ENCODE data around the gene TAF6. TPM values are rescaled to one million over a fixed set of nuclear protein-coding genes. Genes with fewer than 3 reads are reported as not detected.
A peak's percentile ranks its signal among the peaks of the same experiment; 100 is the strongest.
"Not testable (repeated sequence)": the region's sequence is repeated elsewhere in the genome, so short reads cannot be mapped to it uniquely, and the experiment has no call there.

TAF6 gene
- total RNA-seq, 4 donors from 2014 or later, result 32.8 to 76.7 (median 49.7) TPM

- no peaks in the 10 kb centered on the region for H3K27me3 ChIP-seq
- H3K4me3 ChIP-seq, result no peak overlapping the region
- no peak overlapping the region for H3K27ac ChIP-seq
- TF ChIP-seq, protein P1, sequence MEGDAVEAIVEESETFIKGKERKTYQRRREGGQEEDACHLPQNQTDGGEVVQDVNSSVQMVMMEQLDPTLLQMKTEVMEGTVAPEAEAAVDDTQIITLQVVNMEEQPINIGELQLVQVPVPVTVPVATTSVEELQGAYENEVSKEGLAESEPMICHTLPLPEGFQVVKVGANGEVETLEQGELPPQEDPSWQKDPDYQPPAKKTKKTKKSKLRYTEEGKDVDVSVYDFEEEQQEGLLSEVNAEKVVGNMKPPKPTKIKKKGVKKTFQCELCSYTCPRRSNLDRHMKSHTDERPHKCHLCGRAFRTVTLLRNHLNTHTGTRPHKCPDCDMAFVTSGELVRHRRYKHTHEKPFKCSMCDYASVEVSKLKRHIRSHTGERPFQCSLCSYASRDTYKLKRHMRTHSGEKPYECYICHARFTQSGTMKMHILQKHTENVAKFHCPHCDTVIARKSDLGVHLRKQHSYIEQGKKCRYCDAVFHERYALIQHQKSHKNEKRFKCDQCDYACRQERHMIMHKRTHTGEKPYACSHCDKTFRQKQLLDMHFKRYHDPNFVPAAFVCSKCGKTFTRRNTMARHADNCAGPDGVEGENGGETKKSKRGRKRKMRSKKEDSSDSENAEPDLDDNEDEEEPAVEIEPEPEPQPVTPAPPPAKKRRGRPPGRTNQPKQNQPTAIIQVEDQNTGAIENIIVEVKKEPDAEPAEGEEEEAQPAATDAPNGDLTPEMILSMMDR (IDR thresholded peaks at IDR 0.05), result no peak
- no peak for TF ChIP-seq POLR2A (IDR thresholded peaks at IDR 0.05)
- no peaks in the 10 kb centered on the region for H3K9me3 ChIP-seq
- DNase-seq, result no peak
- peaks cover 0 to 7% (median 0%) of the 10 kb centered on the region in 3 donors for H3K36me3 ChIP-seq
- H3K4me1 ChIP-seq, result peaks cover 0 to 17% (median 2%) of the 10 kb centered on the region in 4 donors
Observed at GRCh38 chr7:100147278-100147677, 28.1 kb upstream of the TAF6 start.

GRCh38 chr7:100146350-100146749 lies 27.2 kb upstream of the TAF6 start:
- not testable (repeated sequence) for H3K4me3 ChIP-seq, H3K9me3 ChIP-seq, H3K36me3 ChIP-seq, H3K27me3 ChIP-seq, DNase-seq, H3K27ac ChIP-seq
- H3K4me1 ChIP-seq, result peaks cover 0 to 21% (median 2%) of the 10 kb centered on the region in 4 donors

- H3K4me3 ChIP-seq, result no peak overlapping the region
- no peak for DNase-seq
Observed at GRCh38 chr7:100142461-100142860, 23.3 kb upstream of the TAF6 start.

DNA sequence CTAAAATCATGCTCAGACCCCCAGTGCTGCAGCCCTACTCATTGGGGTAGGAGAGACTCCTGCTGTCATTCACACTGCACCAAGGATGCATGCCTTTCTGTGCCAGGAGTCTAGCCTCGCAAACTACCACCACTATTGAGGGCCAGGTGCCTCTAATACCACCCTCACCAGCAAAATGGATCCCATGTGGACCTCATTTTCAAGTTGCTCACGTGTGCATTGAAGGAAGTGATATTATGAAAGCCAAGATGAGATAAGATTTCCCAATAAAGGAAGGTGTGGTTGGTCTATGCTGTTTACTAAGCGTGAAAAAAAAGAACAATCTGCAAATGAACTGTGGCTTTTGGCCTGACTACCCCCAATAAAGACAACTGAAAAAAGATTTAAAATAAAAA lies 22.4 kb upstream of the TAF6 start:
- H3K4me1 ChIP-seq, result peaks cover 0 to 7% (median 0%) of the 10 kb centered on the region in 4 donors
- no peaks in the 10 kb centered on the region for H3K36me3 ChIP-seq
- no peak overlapping the region for H3K4me3 ChIP-seq
- peak overlapping the region in 2 of 4 donors; percentile 54 to 86 for H3K27ac ChIP-seq
- no peaks in the 10 kb centered on the region for H3K9me3 ChIP-seq
- no peak for DNase-seq
- TF ChIP-seq, protein P1 (IDR thresholded peaks at IDR 0.05), result no peak
- no peak for TF ChIP-seq POLR2A (IDR thresholded peaks at IDR 0.05)
- no peaks in the 10 kb centered on the region for H3K27me3 ChIP-seq

More at GRCh38 chr7:100142461-100142860, 23.3 kb upstream of the TAF6 start:
- Histone ChIP-seq H3K9me3 (no peaks in the 10 kb centered on the region), H3K27me3 (no peaks in the 10 kb centered on the region), H3K4me1 (peaks cover 0 to 7% (median 0%) of the 10 kb centered on the region in 4 donors), H3K27ac (no peak overlapping the region), H3K36me3 (no peaks in the 10 kb centered on the region)
- TF ChIP-seq, protein P1 (IDR thresholded peaks at IDR 0.05), result no peak
- TF ChIP-seq POLR2A (IDR thresholded peaks at IDR 0.05), result no peak

GRCh38 chr7:100137851-100138760 lies 18.9 kb upstream of the TAF6 start:
- no peak for TF ChIP-seq POLR2A (IDR thresholded peaks at IDR 0.05)
- TF ChIP-seq, protein P1 (IDR thresholded peaks at IDR 0.05), result no peak
- Histone ChIP-seq H3K4me3 (no peak overlapping the region), H3K9me3 (no peaks in the 10 kb centered on the region), H3K27ac (peak overlapping the region in 2 of 4 donors; percentile 46 to 52), H3K36me3 (no peaks in the 10 kb centered on the region), H3K4me1 (peaks cover 0 to 7% (median 0%) of the 10 kb centered on the region in 4 donors), H3K27me3 (no peaks in the 10 kb centered on the region)
- DNase-seq, result no peak

DNA sequence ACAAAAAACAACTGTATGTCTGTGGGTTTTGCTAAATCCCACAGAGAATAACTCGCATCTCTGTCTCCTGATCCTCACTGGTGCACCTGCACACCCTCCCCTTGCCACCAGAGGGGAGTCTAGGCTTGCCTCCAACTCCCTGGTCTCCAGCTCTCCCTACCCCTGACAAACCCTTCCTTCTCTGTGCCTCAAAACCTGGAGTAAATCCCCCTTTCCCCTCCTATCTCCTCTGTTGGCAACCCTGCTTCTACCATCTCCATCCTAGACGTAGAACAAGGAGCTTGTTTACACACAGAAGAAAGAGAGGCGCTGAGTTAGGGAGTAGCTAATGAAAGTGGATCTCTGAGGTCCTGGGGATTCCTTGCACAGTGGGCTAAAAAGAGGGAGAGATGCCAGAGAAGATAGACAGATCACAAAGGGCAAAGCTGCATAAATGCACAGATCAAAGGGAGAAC lies 13.6 kb upstream of the TAF6 start:
- H3K9me3 ChIP-seq, result no peaks in the 10 kb centered on the region
- H3K4me3 ChIP-seq, result no peak overlapping the region
- TF ChIP-seq POLR2A (IDR thresholded peaks at IDR 0.05), result no peak
- TF ChIP-seq, protein P1 (IDR thresholded peaks at IDR 0.05), result peak; percentile 70 to 94 (median 89)
- no peaks in the 10 kb centered on the region for H3K36me3 ChIP-seq
- peak; percentile 67 to 84 (median 75) for DNase-seq
- H3K4me1 ChIP-seq, result peaks cover 0 to 35% (median 2%) of the 10 kb centered on the region in 4 donors
- no peaks in the 10 kb centered on the region for H3K27me3 ChIP-seq
- no peak overlapping the region for H3K27ac ChIP-seq

Measured in Peyer's patch (tissue), 4 donors.